OCI-LY7 (cell line): ENCODE results near the gene SYT9. TPM values are rescaled to one million over a fixed set of nuclear protein-coding genes. Genes with fewer than 3 reads are reported as not detected.

Experiments used
- BruUV-seq: library from RNA; stranded (reverse); fragments of 400-500 nt; replicated peaks from 2 replicates; lab custom pipeline; 2021; lab: Mats Ljungman, UMichigan
- CTCF ChIA-PET: fragments of 300-600 bp; sonication (Branson Sonifier 250); formaldehyde crosslinking; loops from one replicate; lab custom pipeline; 2022; ENCODE audit warnings: antibody characterized with exemption; ENCODE audit not compliant: unreplicated experiment; lab: Charles Lee
- POLR2A ChIA-PET: fragments of 300-600 bp; sonication (Branson Sonifier 250); formaldehyde crosslinking; loops from one replicate; lab custom pipeline; 2022; ENCODE audit warnings: antibody characterized with exemption; lab: Charles Lee
- DNase-seq: peaks from one replicate; pipeline ENCODE4 v3.0.0-alpha.2; 2015; ENCODE audit warnings: low spot score
- H2AFZ ChIP-seq: fragments of 200-600 bp; sonication (generic), shearing (Covaris generic); 2 replicates; pipeline ENCODE4 v1.6.1; 2014; ENCODE audit warnings: mild to moderate bottlenecking, antibody characterized with exemption, low read length, moderate library complexity
- H3K27ac ChIP-seq: fragments of 200-600 bp; sonication (generic); 2 replicates; pipeline ENCODE4 v1.5.1; 2014; ENCODE audit warnings: mixed run types, low read depth, mild to moderate bottlenecking, moderate library complexity, low read length, inconsistent platforms; ENCODE audit not compliant: poor library complexity, severe bottlenecking
- H3K36me3 ChIP-seq: fragments of 200-600 bp; sonication (generic); 2 replicates; pipeline ENCODE4 v1.6.1; 2014; ENCODE audit warnings: mild to moderate bottlenecking, antibody characterized with exemption, low read length, moderate library complexity, mixed read lengths; ENCODE audit not compliant: insufficient read depth
- H3K4me1 ChIP-seq: fragments of 200-600 bp; sonication (generic); 2 replicates; pipeline ENCODE4 v1.5.1; 2014; ENCODE audit warnings: mild to moderate bottlenecking, low read length; ENCODE audit not compliant: insufficient read depth, poor library complexity, severe bottlenecking
- H3K4me2 ChIP-seq: fragments of 200-600 bp; sonication (generic); 2 replicates; pipeline ENCODE4 v1.6.1; 2014; ENCODE audit warnings: mild to moderate bottlenecking, low read length
- H3K4me3 ChIP-seq: fragments of 200-600 bp; sonication (generic); 2 replicates; pipeline ENCODE4 v1.5.1; 2014; ENCODE audit warnings: mild to moderate bottlenecking, low read depth, low read length; ENCODE audit not compliant: poor library complexity, severe bottlenecking
- H3K79me2 ChIP-seq: fragments of 200-600 bp; sonication (generic); 2 replicates; pipeline ENCODE4 v1.6.1; 2016; ENCODE audit warnings: low read depth, mild to moderate bottlenecking, low read length, moderate library complexity, mixed read lengths; ENCODE audit not compliant: insufficient read depth
- H3K9me2 ChIP-seq: fragments of 200-600 bp; sonication (generic); 2 replicates; pipeline ENCODE4 v1.6.1; 2016; ENCODE audit warnings: mild to moderate bottlenecking, low read length, mixed read lengths; ENCODE audit not compliant: insufficient read depth
- H3K9me3 ChIP-seq: fragments of 200-600 bp; sonication (generic); 2 replicates; pipeline ENCODE4 v1.6.1; 2014; ENCODE audit warnings: mild to moderate bottlenecking, mixed run types, low read length, mixed read lengths
- H4K20me1 ChIP-seq: fragments of 200-600 bp; sonication (generic); 2 replicates; pipeline ENCODE4 v1.6.1; 2014; ENCODE audit warnings: mild to moderate bottlenecking, antibody characterized with exemption, low read length, moderate library complexity, mixed read lengths; ENCODE audit not compliant: insufficient read depth
- EZH2phosphoT487 ChIP-seq: fragments of 200-600 bp; sonication (generic); IDR thresholded peaks from 2 replicates; pipeline ENCODE4 v1.6.1; 2018; ENCODE audit warnings: low read depth, borderline replicate concordance, mild to moderate bottlenecking, mixed run types, antibody characterized with exemption, low read length, moderate library complexity, mixed read lengths
- intact Hi-C: fragments of 100-400 bp; cut with micrococcal nuclease; formaldehyde crosslinking; loops from one replicate; pipeline ENCODE4 v1.10.0; 2022; ENCODE audit not compliant: unreplicated experiment
- total RNA-seq, 2 experiments: library from RNA; depleted of rRNA in 1 of 2; stranded (reverse); fragments of >200 nt in 1 of 2; shearing (Covaris generic) in 1 of 2; gene quantifications; 2 replicates each; pipeline ENCODE4 v1.2.3, GENCODE V29; 2014 to 2022
- TF ChIP-seq, protein P1 (sequence below): fragments of 200-600 bp; sonication (generic); conservative IDR thresholded peaks from 2 replicates; pipeline ENCODE4 v1.5.1; 2014; ENCODE audit warnings: mild to moderate bottlenecking, antibody characterized with exemption, low read length, moderate library complexity, mixed read lengths

SYT9 gene
- total RNA-seq, 2 experiments from 2014 or later = 0.19 TPM; not detected in 1

DNA sequence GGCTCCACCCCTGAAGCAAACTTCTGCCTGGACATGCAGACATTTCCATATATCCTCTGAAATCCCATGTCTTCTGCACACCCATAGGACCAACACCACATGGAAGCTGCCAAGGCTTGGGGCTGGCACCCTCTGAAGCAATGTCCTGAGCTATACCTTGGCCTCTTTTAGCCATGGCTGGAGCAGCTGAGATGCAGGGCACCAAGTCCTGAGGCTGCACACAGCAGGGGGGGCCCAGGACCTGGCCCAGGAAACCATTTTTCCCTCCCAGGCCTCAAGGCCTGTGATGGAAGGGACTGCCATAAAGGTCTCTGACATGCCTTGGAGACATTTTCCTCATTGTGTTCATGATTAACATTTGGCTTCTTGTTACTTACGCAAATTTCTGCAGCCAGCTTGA is 34.5 kb downstream of the SYT9 start:
- Histone ChIP-seq H3K9me2 (no peaks in the 10 kb centered on the region), H3K4me2 (no peak overlapping the region), H3K4me3 (no peak overlapping the region), H3K9me3 (no peaks in the 10 kb centered on the region), H3K27ac (no peak overlapping the region), H3K79me2 (no peaks in the 10 kb centered on the region), H3K36me3 (no peaks in the 10 kb centered on the region), H4K20me1 (no peaks in the 10 kb centered on the region), H2AFZ (no peak overlapping the region), H3K4me1 (no peaks in the 10 kb centered on the region)
- no peak for TF ChIP-seq EZH2phosphoT487
- TF ChIP-seq, protein P1, sequence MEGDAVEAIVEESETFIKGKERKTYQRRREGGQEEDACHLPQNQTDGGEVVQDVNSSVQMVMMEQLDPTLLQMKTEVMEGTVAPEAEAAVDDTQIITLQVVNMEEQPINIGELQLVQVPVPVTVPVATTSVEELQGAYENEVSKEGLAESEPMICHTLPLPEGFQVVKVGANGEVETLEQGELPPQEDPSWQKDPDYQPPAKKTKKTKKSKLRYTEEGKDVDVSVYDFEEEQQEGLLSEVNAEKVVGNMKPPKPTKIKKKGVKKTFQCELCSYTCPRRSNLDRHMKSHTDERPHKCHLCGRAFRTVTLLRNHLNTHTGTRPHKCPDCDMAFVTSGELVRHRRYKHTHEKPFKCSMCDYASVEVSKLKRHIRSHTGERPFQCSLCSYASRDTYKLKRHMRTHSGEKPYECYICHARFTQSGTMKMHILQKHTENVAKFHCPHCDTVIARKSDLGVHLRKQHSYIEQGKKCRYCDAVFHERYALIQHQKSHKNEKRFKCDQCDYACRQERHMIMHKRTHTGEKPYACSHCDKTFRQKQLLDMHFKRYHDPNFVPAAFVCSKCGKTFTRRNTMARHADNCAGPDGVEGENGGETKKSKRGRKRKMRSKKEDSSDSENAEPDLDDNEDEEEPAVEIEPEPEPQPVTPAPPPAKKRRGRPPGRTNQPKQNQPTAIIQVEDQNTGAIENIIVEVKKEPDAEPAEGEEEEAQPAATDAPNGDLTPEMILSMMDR = no peak
- intact Hi-C loops = no loop called here
- no TSS peak for BruUV-seq
- POLR2A ChIA-PET = no interaction called here
- DNase-seq = no peak
- CTCF ChIA-PET = no interaction called here

- H3K27ac ChIP-seq = no peak overlapping the region
- H2AFZ ChIP-seq = no peak overlapping the region
- CTCF ChIA-PET = interaction anchor here (0.6 kb wide), 1 partner anchor 1287 kb away, joined by 3 read pairs; no protein-coding TSS in a partner anchor
- no peaks in the 10 kb centered on the region for H3K36me3 ChIP-seq
- H3K4me3 ChIP-seq = no peak overlapping the region
- TF ChIP-seq EZH2phosphoT487 = no peak
- TF ChIP-seq, protein P1 = no peak
- no peak overlapping the region for H3K4me2 ChIP-seq
- POLR2A ChIA-PET = interaction anchor here (0.6 to 1.1 kb wide), 2 partner anchors 96 to 562 kb away, joined by 3 read pairs; no protein-coding TSS in a partner anchor
- BruUV-seq = no TSS peak
- H3K9me2 ChIP-seq = no peaks in the 10 kb centered on the region
- DNase-seq = no peak
- no peaks in the 10 kb centered on the region for H3K9me3 ChIP-seq
- H4K20me1 ChIP-seq = no peaks in the 10 kb centered on the region
- H3K79me2 ChIP-seq = no peaks in the 10 kb centered on the region
- no peaks in the 10 kb centered on the region for H3K4me1 ChIP-seq
- intact Hi-C loops = no loop called here
These were observed 39.6 kb downstream of the SYT9 start for GRCh38 chr11:7291100-7291829.

DNA sequence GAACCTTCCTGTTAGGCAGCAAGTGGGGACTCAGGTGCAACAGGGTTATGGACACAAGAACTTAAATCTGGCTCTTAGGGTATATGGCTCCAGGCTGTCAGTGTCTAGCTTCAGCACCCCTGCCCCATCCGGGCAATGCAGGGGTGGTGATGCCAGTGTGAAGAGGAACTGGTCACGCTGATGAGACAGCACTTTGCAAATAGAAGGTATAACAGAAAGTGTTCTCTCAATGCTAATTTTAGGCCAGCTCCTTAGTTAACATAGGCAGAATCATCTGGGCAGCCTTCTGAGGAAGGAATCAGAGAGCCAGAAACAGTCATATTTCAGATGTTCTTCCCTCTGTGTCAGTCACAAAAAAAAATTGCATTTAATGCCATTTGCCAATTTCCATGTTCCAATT is 41.2 kb downstream of the SYT9 start:
- no peaks in the 10 kb centered on the region for H4K20me1 ChIP-seq
- no TSS peak for BruUV-seq

More for the DNA sequence above, 41.2 kb downstream of the SYT9 start:
- intact Hi-C loops = no loop called here
- no peaks in the 10 kb centered on the region for H3K9me3 ChIP-seq
- no peak overlapping the region for H3K4me3 ChIP-seq
- no peak overlapping the region for H2AFZ ChIP-seq
- ChIA-PET CTCF (no interaction called here), POLR2A (no interaction called here)
- DNase-seq = no peak
- H3K36me3 ChIP-seq = no peaks in the 10 kb centered on the region
- TF ChIP-seq, protein P1 = no peak
- TF ChIP-seq EZH2phosphoT487 = no peak
- H3K9me2 ChIP-seq = no peaks in the 10 kb centered on the region
- H3K4me2 ChIP-seq = no peak overlapping the region
- H3K27ac ChIP-seq = no peak overlapping the region
- no peaks in the 10 kb centered on the region for H3K79me2 ChIP-seq
- no peaks in the 10 kb centered on the region for H3K4me1 ChIP-seq
